HepG2 (cell line): ENCODE results near the gene HAP1.

Source experiments
- BRCA1 ChIP-seq: sonication (generic); formaldehyde crosslinking; IDR thresholded peaks from 2 replicates; pipeline ENCODE4 v1.4.0; 2020; ENCODE audit warnings: missing genetic modification reagents
- MYC ChIP-seq: sonication (generic); formaldehyde crosslinking; IDR thresholded peaks from 2 replicates; pipeline ENCODE4 v1.9.0; 2021; ENCODE audit warnings: missing genetic modification reagents, borderline replicate concordance
- NCOA1 ChIP-seq: sonication (generic); formaldehyde crosslinking; IDR thresholded peaks from 2 replicates; pipeline ENCODE4 v1.9.0; 2021; ENCODE audit warnings: missing genetic modification reagents
- RXRA ChIP-seq: sonication (generic); formaldehyde crosslinking; IDR thresholded peaks from 2 replicates; pipeline ENCODE4 v1.5.1; 2020; ENCODE audit warnings: missing genetic modification reagents
- SSRP1 ChIP-seq: IDR thresholded peaks from 2 replicates; pipeline ENCODE4 v1.6.1; 2016; ENCODE audit warnings: control low read depth
- TCF7L2 ChIP-seq: IDR thresholded peaks from 2 replicates; pipeline ENCODE4 v1.6.1; 2011; ENCODE audit warnings: mild to moderate bottlenecking, low read depth, low read length, moderate library complexity
- TF ChIP-seq, protein P1 (sequence below): sonication (generic); formaldehyde crosslinking; IDR thresholded peaks from 2 replicates; pipeline ENCODE4 v1.5.0; 2020; ENCODE audit warnings: mild to moderate bottlenecking, missing genetic modification reagents, moderate library complexity

DNA sequence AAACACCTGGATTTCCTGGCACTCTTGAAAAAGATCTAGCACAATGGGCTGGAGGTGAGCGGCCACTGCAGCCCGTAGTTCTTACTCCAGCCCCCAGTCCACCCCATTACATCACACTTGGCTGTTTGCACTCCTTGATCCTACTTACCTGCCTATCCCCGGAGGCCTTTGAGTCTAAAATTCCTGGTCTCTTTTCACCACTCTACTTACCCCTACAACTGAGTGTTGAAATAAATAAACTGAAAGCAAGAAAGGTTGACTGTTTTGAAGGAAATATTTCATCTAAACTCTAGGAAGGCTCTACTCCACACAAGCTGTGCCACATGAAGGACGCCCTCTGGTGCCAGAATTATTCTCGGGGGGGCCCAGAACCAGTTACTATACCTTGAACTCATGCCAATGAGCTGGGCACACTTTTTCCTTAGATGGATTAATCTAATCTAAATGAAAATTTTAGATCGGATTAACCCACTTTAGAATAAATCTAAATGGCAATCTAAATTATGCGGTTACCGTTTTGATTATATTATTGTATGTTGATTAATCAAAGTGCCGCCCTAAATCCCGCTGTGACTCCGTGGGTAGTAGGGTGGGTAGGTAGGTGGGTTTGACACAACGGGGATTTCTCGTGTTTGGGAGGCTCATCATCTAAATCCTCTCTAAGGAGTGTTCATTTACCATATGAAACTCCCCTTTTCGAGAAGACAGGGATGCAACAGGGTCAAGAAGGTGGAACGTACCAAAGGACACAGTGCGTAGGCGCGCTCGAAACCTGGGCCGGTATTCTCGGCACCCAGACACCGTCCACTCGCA, 46.4 kb downstream of the HAP1 start:
- TF ChIP-seq, protein P1, sequence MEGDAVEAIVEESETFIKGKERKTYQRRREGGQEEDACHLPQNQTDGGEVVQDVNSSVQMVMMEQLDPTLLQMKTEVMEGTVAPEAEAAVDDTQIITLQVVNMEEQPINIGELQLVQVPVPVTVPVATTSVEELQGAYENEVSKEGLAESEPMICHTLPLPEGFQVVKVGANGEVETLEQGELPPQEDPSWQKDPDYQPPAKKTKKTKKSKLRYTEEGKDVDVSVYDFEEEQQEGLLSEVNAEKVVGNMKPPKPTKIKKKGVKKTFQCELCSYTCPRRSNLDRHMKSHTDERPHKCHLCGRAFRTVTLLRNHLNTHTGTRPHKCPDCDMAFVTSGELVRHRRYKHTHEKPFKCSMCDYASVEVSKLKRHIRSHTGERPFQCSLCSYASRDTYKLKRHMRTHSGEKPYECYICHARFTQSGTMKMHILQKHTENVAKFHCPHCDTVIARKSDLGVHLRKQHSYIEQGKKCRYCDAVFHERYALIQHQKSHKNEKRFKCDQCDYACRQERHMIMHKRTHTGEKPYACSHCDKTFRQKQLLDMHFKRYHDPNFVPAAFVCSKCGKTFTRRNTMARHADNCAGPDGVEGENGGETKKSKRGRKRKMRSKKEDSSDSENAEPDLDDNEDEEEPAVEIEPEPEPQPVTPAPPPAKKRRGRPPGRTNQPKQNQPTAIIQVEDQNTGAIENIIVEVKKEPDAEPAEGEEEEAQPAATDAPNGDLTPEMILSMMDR (CRISPR knock-in tag) = peak; percentile 69
- TF ChIP-seq BRCA1 (CRISPR knock-in tag) = no peak
- no peak for TF ChIP-seq TCF7L2
- TF ChIP-seq SSRP1 (CRISPR knock-in tag) = no peak
- TF ChIP-seq RXRA (CRISPR knock-in tag) = no peak
- no peak; the same call in 1 of the 2 replicates for TF ChIP-seq NCOA1 (CRISPR knock-in tag)
- TF ChIP-seq MYC (CRISPR knock-in tag) = no peak
